Dermis blood vessel endothelial cell (primary cell): ENCODE data around the gene ZNF283. TPM values are rescaled to one million over a fixed set of nuclear protein-coding genes. Genes with fewer than 3 reads are reported as not detected.
"Not testable (repeated sequence)": the region's sequence is repeated elsewhere in the genome, so short reads cannot be mapped to it uniquely, and the experiment has no call there.

Experiments used
- DNase-seq: peaks from one replicate; pipeline ENCODE4 v3.0.0; 2010
- total RNA-seq: library from RNA; depleted of rRNA; stranded (reverse); fragments of >200 nt; gene quantifications from 2 replicates; pipeline ENCODE4 v1.2.3, GENCODE V29; 2014

ZNF283 gene
- total RNA-seq, 1 donor from 2014 or later = 10.9 TPM

GRCh38 chr19:43799502-43800142, 27.5 kb upstream of the ZNF283 start:
- peak; percentile 16 for DNase-seq

DNA sequence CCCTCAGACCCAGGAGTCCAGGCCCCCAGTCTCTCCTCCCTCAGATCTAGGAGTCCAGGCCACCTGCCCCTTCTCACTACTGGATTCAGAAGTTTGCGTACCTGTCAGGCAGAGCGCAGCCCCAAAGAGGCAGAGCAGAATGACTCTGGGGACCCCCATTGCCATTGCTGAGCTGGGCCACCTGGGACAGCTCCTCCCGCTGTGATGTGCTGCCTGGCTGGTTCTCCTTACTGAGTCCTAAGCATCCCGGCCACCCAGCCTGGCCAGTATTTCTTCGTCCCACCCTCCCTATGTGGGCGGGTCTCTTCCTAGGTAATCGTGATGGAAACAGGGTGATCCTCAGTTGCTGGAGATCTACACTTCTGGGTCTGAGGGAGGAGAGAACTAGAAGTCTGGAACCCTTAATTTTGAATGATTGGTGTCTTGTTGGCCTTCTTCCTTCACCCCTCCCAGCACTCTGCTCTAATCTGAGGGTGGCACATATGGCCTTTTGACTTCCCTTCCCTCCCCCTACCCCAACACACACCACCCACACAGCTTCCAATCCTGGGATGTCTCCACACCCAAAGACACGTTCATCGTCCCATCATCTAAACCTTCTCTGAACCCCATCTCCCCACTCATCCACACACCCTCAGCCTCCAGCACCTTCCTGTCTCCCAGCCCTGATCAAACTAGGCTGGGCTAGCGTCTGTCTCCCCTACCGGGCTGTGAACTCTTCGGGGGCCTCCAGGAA, 24.7 kb upstream of the ZNF283 start, which contains the start of gene LYPD5:
TSS of gene LYPD5 (minus strand) at position 232 of the 736 bp plus-strand sequence. CDS start at position 165, 67 bp downstream.
- no peak for DNase-seq

DNA sequence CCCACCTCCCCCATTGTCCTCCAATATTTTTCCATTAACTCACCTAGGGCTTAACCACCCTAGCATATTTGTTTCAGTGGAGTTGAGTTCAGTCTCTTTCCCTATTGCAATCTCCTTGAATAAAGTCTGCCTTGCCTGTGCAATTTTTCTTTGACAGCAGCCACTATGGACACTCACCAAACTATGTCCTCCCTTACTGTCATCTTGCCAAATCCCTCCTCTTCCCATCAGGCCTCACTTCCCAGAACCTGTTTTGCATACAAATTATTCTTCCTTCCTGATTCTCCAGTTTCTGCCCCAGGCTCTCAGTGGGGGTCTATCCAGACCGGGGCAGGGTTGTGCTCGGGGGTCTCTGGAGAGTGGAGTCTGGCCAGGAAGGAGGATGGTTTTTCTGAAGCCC, 22.7 kb upstream of the ZNF283 start:
- DNase-seq = no peak

DNA sequence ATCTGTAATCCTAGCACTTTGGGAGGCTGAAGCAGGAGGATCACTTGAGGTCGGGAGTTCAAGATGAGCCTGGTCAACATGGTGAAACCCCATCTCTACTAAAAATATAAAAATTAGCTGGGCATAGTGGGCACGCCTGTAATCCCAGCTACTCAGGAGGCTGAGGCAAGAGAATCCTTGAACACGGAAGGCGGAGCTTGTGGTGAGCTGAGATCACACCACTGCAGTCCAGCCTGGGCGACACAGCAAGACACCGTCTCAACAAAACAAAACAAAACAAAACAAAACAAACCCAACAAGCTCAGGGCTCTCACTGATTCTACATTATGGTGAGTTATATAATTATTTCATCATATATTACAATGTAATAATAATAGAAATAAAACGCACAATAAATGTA, 20.7 kb upstream of the ZNF283 start:
- DNase-seq = not testable (repeated sequence)

DNA sequence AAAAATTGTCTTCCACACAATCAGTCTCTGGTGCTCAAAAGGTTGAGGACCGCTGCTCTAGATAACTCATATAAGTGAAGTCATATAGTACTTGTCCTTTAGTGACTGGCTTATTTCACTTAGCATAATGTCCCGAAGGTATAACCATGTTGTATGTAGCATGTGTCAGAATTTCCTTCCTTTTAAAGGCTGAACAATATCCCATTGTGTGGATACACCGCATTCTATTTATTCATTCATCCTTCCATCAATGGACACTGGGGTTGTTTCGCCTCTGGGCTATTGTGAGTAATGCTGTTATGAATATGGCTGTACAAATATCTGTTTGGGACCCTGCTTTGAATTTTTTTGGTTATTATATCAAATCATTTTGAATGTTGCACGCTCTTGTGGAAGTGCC, 20.3 kb upstream of the ZNF283 start:
- DNase-seq = no peak

DNA sequence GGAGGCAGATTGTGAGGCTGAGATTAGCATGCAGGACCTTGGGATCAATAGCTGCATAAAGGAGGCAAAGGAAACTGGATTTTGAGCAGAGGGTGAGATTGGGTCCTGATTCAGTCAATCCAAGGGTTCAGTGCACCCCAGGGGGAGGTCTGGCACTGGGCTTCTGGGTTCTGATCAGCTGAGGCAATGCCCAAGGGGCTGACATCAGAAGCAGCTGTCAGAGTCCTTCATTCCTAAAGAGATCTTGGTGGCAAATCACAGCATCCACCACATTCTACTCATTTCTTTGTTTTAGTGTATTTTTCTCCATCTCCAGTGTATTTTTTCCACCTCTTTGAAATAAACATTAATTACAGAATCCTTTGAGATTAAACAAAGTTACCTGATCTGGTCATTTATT, 19.5 kb upstream of the ZNF283 start:
- DNase-seq = no peak

GRCh38 chr19:43809762-43810696, 17.1 kb upstream of the ZNF283 start:
- DNase-seq = peak; percentile 83

DNA sequence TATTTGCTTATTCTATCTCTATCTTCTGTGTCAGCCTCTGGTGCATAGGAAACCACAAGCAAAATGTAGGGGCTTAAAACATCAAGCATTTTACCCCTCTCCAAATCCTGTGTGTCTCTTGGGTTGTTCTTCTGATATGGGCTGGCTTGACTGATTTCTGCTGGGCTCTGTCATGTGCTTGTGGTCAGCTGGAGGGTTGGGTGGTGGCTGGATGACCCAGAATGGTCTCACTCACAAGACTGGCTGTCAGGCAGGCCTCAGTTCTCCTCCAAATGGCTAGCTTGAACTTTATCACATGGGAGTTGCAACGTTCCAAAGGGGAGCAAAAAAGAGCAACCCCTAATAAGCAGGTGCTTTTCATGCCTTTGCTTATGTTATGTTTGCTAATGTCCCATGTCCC, 15.3 kb upstream of the ZNF283 start:
- DNase-seq = no peak

DNA sequence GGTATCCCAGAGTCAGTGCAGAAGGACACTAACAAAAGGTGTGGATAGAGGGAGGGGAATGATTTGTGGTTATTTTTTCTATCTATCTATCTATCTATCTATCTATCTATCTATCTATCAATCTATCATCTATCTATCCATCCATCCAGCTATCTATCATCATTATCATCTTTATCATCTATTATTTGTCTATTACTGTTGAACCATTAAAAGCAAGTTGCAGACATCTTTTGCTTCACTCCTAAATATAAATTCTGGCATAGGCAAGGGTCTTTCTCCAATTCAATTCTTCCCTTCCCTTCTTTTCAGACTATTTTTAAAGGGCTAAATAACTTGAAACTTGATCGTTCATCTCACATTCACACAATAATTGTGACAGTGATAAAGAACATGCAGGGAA, 14.9 kb upstream of the ZNF283 start:
- no peak for DNase-seq

- no peak for DNase-seq
Measured at GRCh38 chr19:43812688-43813087, 14.4 kb upstream of the ZNF283 start.

GRCh38 chr19:43814663-43815352, 12.3 kb upstream of the ZNF283 start:
- DNase-seq = no peak

DNA sequence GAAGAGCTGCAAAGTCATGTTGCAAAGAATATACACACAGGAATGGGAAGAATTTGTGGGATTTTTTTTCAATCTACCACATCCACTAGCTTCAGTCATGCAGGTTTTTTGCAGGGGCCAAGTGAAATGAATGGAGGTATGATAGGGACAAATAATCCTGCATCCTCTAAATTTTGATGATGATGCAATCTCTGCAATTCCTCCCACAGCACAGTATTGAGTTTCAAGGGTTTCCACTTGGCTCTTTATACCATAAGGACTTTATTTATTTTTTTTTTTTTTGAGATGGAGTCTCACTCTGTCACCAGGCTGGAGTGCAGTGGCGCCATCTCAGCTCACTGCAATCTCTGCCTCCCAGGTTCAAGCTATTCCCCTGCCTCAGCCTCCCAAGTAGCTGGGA, 9.7 kb upstream of the ZNF283 start:
- DNase-seq = not testable (repeated sequence)

DNA sequence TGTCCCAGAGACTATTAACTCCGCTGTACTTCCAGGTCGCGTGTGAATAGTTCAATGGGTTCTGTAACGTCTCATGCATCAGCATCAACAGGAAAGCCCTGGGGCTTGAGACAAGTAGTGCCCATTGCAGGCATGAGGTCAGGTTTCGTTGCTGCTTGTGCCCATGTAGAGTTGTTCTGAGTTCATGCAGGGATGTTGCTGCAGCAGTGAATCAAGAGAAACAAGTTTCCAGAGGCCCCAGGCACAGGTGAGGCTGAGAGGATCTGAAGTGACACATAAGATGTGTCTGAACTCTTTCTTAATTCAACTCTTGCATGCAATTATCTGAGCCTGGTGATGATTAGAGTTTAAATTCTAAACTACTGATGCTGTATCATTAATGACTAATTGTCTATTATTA, 8.6 kb upstream of the ZNF283 start:
- no peak for DNase-seq

DNA sequence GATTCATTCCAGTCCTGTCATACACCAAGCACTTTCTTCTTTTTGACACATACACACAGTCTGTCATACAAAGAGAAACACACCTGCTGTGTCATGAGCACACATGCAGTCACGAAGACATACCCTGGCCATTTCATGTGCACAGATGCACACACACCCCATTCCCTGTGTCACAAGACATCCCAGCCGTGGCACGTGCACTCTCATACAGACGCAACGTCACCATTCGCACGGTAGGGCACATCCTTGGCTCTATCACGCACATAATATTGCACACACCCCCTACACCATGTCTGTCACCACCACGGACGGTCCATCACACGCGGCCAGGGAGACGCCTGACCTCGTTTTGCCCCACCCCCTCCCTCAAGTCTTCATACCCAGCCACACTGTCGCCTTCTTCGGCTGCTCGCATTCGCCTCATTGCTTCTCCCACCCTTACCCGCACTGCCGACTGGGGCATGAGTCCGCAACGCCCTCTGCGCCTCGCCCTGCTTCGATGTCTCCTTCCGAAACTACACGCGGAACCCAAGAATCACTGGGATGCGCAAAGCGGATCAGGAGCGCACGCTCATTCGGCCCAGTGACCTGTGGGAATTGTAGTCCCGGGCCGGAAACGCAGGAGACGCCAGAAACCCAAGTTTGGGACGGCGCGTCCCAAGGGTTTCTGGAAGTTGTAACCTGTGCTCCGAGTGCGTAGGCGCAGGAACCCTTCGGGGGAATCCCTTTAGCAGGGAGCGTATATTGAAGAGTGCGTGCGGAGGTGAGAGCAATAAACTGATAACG, 6.8 kb upstream of the ZNF283 start:
- peak; percentile 35 for DNase-seq

GRCh38 chr19:43820884-43821215, 6.3 kb upstream of the ZNF283 start:
- DNase-seq = no peak

- not testable (repeated sequence) for DNase-seq
Measured at GRCh38 chr19:43823856-43824255, 3.3 kb upstream of the ZNF283 start.

- DNase-seq = not testable (repeated sequence)
Measured at GRCh38 chr19:43824572-43824971, 2.5 kb upstream of the ZNF283 start.

- no peak for DNase-seq
Measured at GRCh38 chr19:43839139-43839538, 12.0 kb downstream of the ZNF283 start.

DNA sequence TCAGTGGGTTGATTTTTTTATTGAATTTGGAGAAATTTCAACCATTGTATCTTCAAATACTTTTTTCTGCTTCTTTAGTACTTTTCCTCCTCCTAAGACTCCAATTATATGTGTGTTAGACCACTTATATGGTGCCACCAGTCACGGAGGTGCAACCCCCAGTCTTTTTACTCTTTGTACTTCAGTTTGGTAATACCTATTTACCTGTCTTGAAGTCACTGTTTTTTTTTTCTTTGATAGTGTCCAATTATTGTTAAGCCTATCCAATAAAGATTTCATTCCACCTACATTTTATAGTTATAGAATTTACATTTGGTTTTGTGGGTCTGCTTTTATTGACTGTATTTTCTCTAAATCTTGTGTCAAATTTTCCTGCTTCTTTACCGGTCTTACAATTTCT, 14.9 kb downstream of the ZNF283 start:
- no peak for DNase-seq

DNA sequence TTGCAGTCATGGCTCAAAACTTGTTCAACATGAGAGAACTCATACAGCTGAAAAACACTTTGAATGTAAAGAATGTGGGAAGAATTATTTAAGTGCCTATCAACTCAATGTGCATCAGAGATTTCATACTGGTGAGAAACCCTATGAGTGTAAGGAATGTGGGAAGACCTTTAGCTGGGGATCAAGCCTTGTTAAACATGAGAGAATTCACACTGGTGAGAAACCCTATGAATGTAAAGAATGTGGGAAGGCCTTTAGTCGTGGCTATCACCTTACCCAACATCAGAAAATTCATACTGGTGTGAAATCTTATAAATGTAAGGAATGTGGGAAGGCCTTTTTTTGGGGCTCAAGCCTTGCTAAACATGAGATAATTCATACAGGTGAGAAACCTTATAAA, 20.1 kb downstream of the ZNF283 start:
- DNase-seq = no peak

GRCh38 chr19:43847884-43848283, 20.8 kb downstream of the ZNF283 start:
- DNase-seq = no peak

DNA sequence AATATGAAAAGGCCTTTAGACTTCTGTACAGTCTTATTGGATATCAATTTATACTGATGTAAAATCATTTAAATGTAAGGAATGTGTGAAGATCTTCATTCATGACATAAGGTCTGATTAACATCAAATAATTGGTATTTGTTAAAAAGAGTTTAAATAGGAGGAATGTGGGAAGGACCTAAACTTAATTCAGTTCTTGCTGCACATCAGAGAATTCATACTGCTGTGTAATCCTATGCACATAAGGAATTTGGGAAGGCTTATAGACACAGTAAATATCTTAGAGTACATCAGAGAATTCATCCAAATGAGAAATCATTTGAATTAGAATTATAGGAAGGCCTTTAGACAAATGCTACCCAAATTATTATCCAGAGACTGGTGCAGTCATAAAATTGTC, 21.7 kb downstream of the ZNF283 start:
- DNase-seq = no peak
